HepG2 (cell line): ENCODE results near the gene SUPT6H. TPM values are rescaled to one million over a fixed set of nuclear protein-coding genes. Genes with fewer than 3 reads are reported as not detected.

Source experiments
- ARNTL ChIP-seq: sonication (generic); formaldehyde crosslinking; IDR thresholded peaks from 2 replicates; pipeline ENCODE4 v1.4.0; 2020; ENCODE audit warnings: mild to moderate bottlenecking, missing genetic modification reagents
- BCL6 ChIP-seq: IDR thresholded peaks from 2 replicates; pipeline ENCODE4 v1.6.1; 2016; ENCODE audit warnings: missing genetic modification reagents, missing compliant biosample characterization
- CREM ChIP-seq, 2 experiments: sonication (generic) in 1 of 2; formaldehyde crosslinking in 1 of 2; IDR thresholded peaks; 2 replicates each; pipeline versions ENCODE4 v1.4.0 to v1.6.1; 2016 to 2020; ENCODE audit warnings: antibody characterized with exemption in 1 of 2, mild to moderate bottlenecking in 1 of 2, missing genetic modification reagents in 1 of 2
- FOXJ3 ChIP-seq: sonication (generic); formaldehyde crosslinking; IDR thresholded peaks from 2 replicates; pipeline ENCODE4 v1.4.0; 2020; ENCODE audit warnings: missing genetic modification reagents, mild to moderate bottlenecking, borderline replicate concordance
- FOXO4 ChIP-seq: sonication (generic); formaldehyde crosslinking; conservative IDR thresholded peaks from 2 replicates; pipeline ENCODE4 v1.8.1; 2023; ENCODE audit warnings: missing genetic modification reagents
- JUND ChIP-seq: sonication (generic); formaldehyde crosslinking; IDR thresholded peaks from 2 replicates; pipeline ENCODE4 v1.8.0; 2022; ENCODE audit warnings: mild to moderate bottlenecking, missing genetic modification reagents
- KLF12 ChIP-seq: sonication (generic); formaldehyde crosslinking; IDR thresholded peaks from 2 replicates; pipeline ENCODE4 v1.4.0; 2020; ENCODE audit warnings: missing genetic modification reagents, borderline replicate concordance
- LRRFIP1 ChIP-seq: sonication (generic); formaldehyde crosslinking; conservative IDR thresholded peaks from 2 replicates; pipeline ENCODE4 v1.4.0; 2020; ENCODE audit warnings: missing genetic modification reagents
- MYC ChIP-seq: sonication (generic); formaldehyde crosslinking; IDR thresholded peaks from 2 replicates; pipeline ENCODE4 v1.9.0; 2021; ENCODE audit warnings: missing genetic modification reagents, borderline replicate concordance
- NR2C2 ChIP-seq: sonication (generic); formaldehyde crosslinking; IDR thresholded peaks from 2 replicates; pipeline ENCODE4 v1.4.0; 2020; ENCODE audit warnings: missing genetic modification reagents, mild to moderate bottlenecking, moderate library complexity, borderline replicate concordance
- NR2F6 ChIP-seq, 2 experiments: IDR thresholded peaks; 2 replicates each; pipeline ENCODE4 v1.6.1; 2016; ENCODE audit warnings: antibody characterized with exemption in 1 of 2, mild to moderate bottlenecking in 1 of 2
- PRDM15 ChIP-seq: sonication (generic); formaldehyde crosslinking; IDR thresholded peaks from 2 replicates; pipeline ENCODE4 v1.4.0; 2020; ENCODE audit warnings: missing genetic modification reagents
- THAP8 ChIP-seq: sonication (generic); formaldehyde crosslinking; IDR thresholded peaks from 2 replicates; pipeline ENCODE4 v1.5.1; 2020; ENCODE audit warnings: missing genetic modification reagents, mild to moderate bottlenecking, borderline replicate concordance
- UBTF ChIP-seq: sonication (generic); formaldehyde crosslinking; IDR thresholded peaks from 2 replicates; pipeline ENCODE4 v1.4.0; 2020; ENCODE audit warnings: mild to moderate bottlenecking, missing genetic modification reagents
- ZBTB38 ChIP-seq: sonication (generic); formaldehyde crosslinking; IDR thresholded peaks from 2 replicates; pipeline ENCODE4 v1.5.1; 2020; ENCODE audit warnings: mild to moderate bottlenecking, missing genetic modification reagents
- ZNF17 ChIP-seq: sonication (generic); formaldehyde crosslinking; IDR thresholded peaks from 2 replicates; pipeline ENCODE4 v1.5.0; 2020; ENCODE audit warnings: mild to moderate bottlenecking, missing genetic modification reagents
- ZNF30 ChIP-seq: sonication (generic); formaldehyde crosslinking; IDR thresholded peaks from 2 replicates; pipeline ENCODE4 v1.5.0; 2020; ENCODE audit warnings: mild to moderate bottlenecking, missing genetic modification reagents
- polyA plus RNA-seq, 8 experiments: library from polyadenylated mRNA; depleted of rRNA in 3 of 8; stranded (reverse) in 7 of 8; unstranded in 1 of 8; fragments of >200 nt; fragmentation: Illumina TruSeq in 4 of 8; extraction: Trizol in 4 of 8; gene quantifications; 2 replicates each; pipeline versions ENCODE4 v1.2.1 to v1.2.3, GENCODE V29; 2011 to 2016; ENCODE audit warnings: low read depth in 4 of 8, missing spikeins in 1 of 8, mixed read lengths in 1 of 8; ENCODE audit not compliant: insufficient read depth in 1 of 8
- total RNA-seq, 5 experiments: library from RNA; depleted of rRNA; stranded (reverse); fragments of >200 nt; fragmentation: Illumina TruSeq; extraction: Trizol; gene quantifications; 2 replicates each; pipeline ENCODE4 v1.2.3, GENCODE V29; 2016; ENCODE audit warnings: low read depth in 1 of 5

Gene SUPT6H
- total and polyA plus RNA-seq, 2 of the 13 experiments (the other 11 are each of a cell fraction or from before 2014, with no cell fraction given), result 32.7 to 39.9 TPM

GRCh38 chr17:28710861-28711722 is 49.1 kb downstream of the SUPT6H start (continued):
- TF ChIP-seq MYC (CRISPR knock-in tag) (peak; percentile 80), ARNTL (CRISPR knock-in tag) (peak; percentile 24; the same call in 1 of the 2 replicates), FOXJ3 (CRISPR knock-in tag) (no peak), NR2C2 (CRISPR knock-in tag) (no peak), KLF12 (CRISPR knock-in tag) (peak; percentile 89; the same call in 1 of the 2 replicates), PRDM15 (peak; percentile 94), NR2F6 (IDR thresholded peaks at IDR 0.05) (no peak), NR2F6 (CRISPR knock-in tag; IDR thresholded peaks at IDR 0.05) (0 out of 2 replicates have a peak, but pooled peaks have one; percentile 22), CREM (IDR thresholded peaks at IDR 0.05) (no peak), CREM (CRISPR knock-in tag; IDR thresholded peaks at IDR 0.05) (no peak), BCL6 (CRISPR knock-in tag) (no peak), JUND (no peak), FOXO4 (CRISPR knock-in tag) (no peak), UBTF (CRISPR knock-in tag) (peak; percentile 87), ZNF30 (CRISPR knock-in tag) (no peak), ZNF17 (CRISPR knock-in tag) (no peak), ZBTB38 (CRISPR knock-in tag) (peak; percentile 75; the same call in 1 of the 2 replicates), LRRFIP1 (no peak), THAP8 (CRISPR knock-in tag) (no peak)
